GM19438 (cell line): ENCODE results near the gene ALDH4A1.

Source experiments
- ATAC-seq: cut with Tn5 transposase; IDR thresholded peaks from one replicate; pipeline ENCODE4 v1.9.1; 2021; ENCODE audit warnings: low read depth; ENCODE audit not compliant: unreplicated experiment

Gene ALDH4A1

GRCh38 chr1:18940303-18941020 is 38.1 kb upstream of the ALDH4A1 start:
- ATAC-seq, result no peak

GRCh38 chr1:18939398-18940302 is 37.3 kb upstream of the ALDH4A1 start:
- ATAC-seq, result no peak

- ATAC-seq, result no peak
These were observed 36.3 kb upstream of the ALDH4A1 start for GRCh38 chr1:18938707-18939070.

GRCh38 chr1:18938008-18938706 is 35.8 kb upstream of the ALDH4A1 start:
- ATAC-seq, result no peak

GRCh38 chr1:18937539-18937938 is 35.2 kb upstream of the ALDH4A1 start:
- ATAC-seq, result no peak

GRCh38 chr1:18936814-18937481 is 34.6 kb upstream of the ALDH4A1 start:
- no peak for ATAC-seq

- no peak for ATAC-seq
These were observed 34.1 kb upstream of the ALDH4A1 start for GRCh38 chr1:18936471-18936813.

- no peak for ATAC-seq
These were observed 32.0 kb upstream of the ALDH4A1 start for GRCh38 chr1:18934205-18935000.

- ATAC-seq, result no peak
These were observed 30.5 kb upstream of the ALDH4A1 start for GRCh38 chr1:18932879-18933278.

GRCh38 chr1:18932387-18932786 is 30.0 kb upstream of the ALDH4A1 start:
- no peak for ATAC-seq

GRCh38 chr1:18931730-18932129 is 29.4 kb upstream of the ALDH4A1 start:
- no peak for ATAC-seq

GRCh38 chr1:18929686-18930085 is 27.3 kb upstream of the ALDH4A1 start:
- ATAC-seq, result no peak

- ATAC-seq, result no peak
These were observed 26.6 kb upstream of the ALDH4A1 start for GRCh38 chr1:18928985-18929384.

GRCh38 chr1:18928406-18928805 is 26.1 kb upstream of the ALDH4A1 start:
- ATAC-seq, result no peak

GRCh38 chr1:18927654-18928272 is 25.4 kb upstream of the ALDH4A1 start:
- no peak for ATAC-seq

GRCh38 chr1:18927082-18927653 is 24.8 kb upstream of the ALDH4A1 start:
- peak; percentile 6 for ATAC-seq

- ATAC-seq, result peak; percentile 66
These were observed 24.1 kb upstream of the ALDH4A1 start for GRCh38 chr1:18926315-18927081.

GRCh38 chr1:18925279-18925678 is 22.9 kb upstream of the ALDH4A1 start:
- ATAC-seq, result no peak
